ENCODE data around the gene RIMS4. TPM values are rescaled to one million over a fixed set of nuclear protein-coding genes. Genes with fewer than 3 reads are reported as not detected.

The RIMS4 gene
- total and polyA plus RNA-seq, 2 of the 8 experiments (the other 6 are each of a cell fraction or from before 2014, with no cell fraction given) = 13.3 to 44.2 TPM

DNA sequence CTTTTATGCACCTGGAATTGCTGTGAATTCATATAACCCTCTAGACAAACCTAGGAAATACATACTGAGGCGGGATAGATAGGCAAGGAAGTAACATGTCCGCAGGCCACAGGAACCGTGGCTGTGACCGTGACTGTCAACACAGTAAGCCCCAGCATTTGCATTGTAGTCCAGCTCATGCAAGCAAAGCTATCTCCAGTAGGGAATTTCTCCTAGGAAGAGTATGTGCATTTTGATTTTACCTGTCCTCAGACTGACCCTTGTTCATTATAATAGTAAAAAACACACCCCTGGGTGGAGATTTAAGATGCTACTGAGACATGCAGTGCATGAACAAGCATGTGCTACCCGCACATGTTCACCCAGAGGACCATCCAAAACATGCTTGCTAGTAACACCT lies 30.5 kb upstream of the RIMS4 start:
- no peak overlapping the region for H3K9ac ChIP-seq (replicated peaks in 1 of 4; ENCODE audit: extremely low read depth in 1 of 4, low read depth in 3 of 4, low read length in 3 of 4)
- H3K23ac ChIP-seq (ENCODE audit: insufficient read length) = no peak overlapping the region
- H3K4ac ChIP-seq (replicated peaks; ENCODE audit: insufficient read length, low read depth, low read length) = no peak overlapping the region
- H3K79me1 ChIP-seq (ENCODE audit: low read depth, low read length) = no peaks in the 10 kb centered on the region
- no peak overlapping the region for H4K91ac ChIP-seq (replicated peaks; ENCODE audit: insufficient read length, low read length)
- H2BK15ac ChIP-seq (ENCODE audit: low read length) = no peak overlapping the region
- H3K36me3 ChIP-seq (ENCODE audit: control insufficient read depth in 2 of 4, insufficient read depth in 4 of 4, low read length in 3 of 4) = no peaks in the 10 kb centered on the region
- H3K56ac ChIP-seq (replicated peaks; ENCODE audit: insufficient read length, low read depth, low read length) = no peak overlapping the region
- ChIA-PET CTCF (ENCODE audit: partially characterized antibody) (interaction anchor here (0.7 to 1.4 kb wide), 5 partner anchors 9 to 157 kb away, joined by 3 to 4 read pairs (median 3); no protein-coding TSS in a partner anchor), POLR2A (ENCODE audit: partially characterized antibody) (interaction anchor here (1.1 kb wide), 1 partner anchor 80 kb away, joined by 3 read pairs; no protein-coding TSS in a partner anchor)
- H3K9me3 ChIP-seq (ENCODE audit: insufficient read depth in 2 of 2, low read depth in 1 of 2, low read length in 1 of 2) = no peaks in the 10 kb centered on the region; a peak in 1 of 4 replicates
- no peak overlapping the region for H3K18ac ChIP-seq (ENCODE audit: extremely low read depth, low read length)
- H4K20me1 ChIP-seq (replicated peaks in 1 of 2; ENCODE audit: control insufficient read depth in 1 of 2, insufficient read depth in 2 of 2, low read length in 2 of 2) = no peaks in the 10 kb centered on the region
- no peak overlapping the region for H4K5ac ChIP-seq (ENCODE audit: insufficient read length, low read depth, low read length)
- H3K14ac ChIP-seq (ENCODE audit: insufficient read length) = no peak overlapping the region
- H4K8ac ChIP-seq (ENCODE audit: extremely low read depth, insufficient read depth, low read length) = no peak overlapping the region
- no peak overlapping the region for H2AFZ ChIP-seq (ENCODE audit: low read length)
- no peak overlapping the region for H3K27ac ChIP-seq (ENCODE audit: low read depth, low read length)
- H3K79me2 ChIP-seq (ENCODE audit: control insufficient read depth in 1 of 2, insufficient read depth in 2 of 2, low read length in 2 of 2) = no peaks in the 10 kb centered on the region
- TF ChIP-seq SP2 (IDR thresholded peaks at IDR 0.05; ENCODE audit: low read length) (no peak), YY1 (IDR thresholded peaks at IDR 0.05; ENCODE audit: low read depth, low read length) (no peak), HDAC6 (IDR thresholded peaks at IDR 0.05; ENCODE audit: low read depth, low read length) (no peak), BCL11A (IDR thresholded peaks at IDR 0.05; ENCODE audit: low read depth in 2 of 2, low read length in 2 of 2) (no peak), SIN3A (conservative IDR thresholded peaks at IDR 0.05 in 1 of 2, IDR thresholded peaks at IDR 0.05 in 1 of 2; ENCODE audit: low read depth in 1 of 2, low read length in 2 of 2) (no peak), RXRA (IDR thresholded peaks at IDR 0.05; ENCODE audit: insufficient read depth, low read depth, low read length) (no peak), CREB1 (IDR thresholded peaks at IDR 0.05) (no peak), TAF1 (IDR thresholded peaks at IDR 0.05; ENCODE audit: low read depth, low read length) (no peak), SRF (IDR thresholded peaks at IDR 0.05; ENCODE audit: low read depth, low read length) (no peak)
- FAIRE-seq (no peak), DNase-seq (ENCODE audit: low read depth in 1 of 2, low spot score in 2 of 2) (no peak)
- peaks cover 0 to 3% (median 2%) of the 10 kb centered on the region in 4 experiments; a peak in 3 of 7 replicates for H3K4me1 ChIP-seq (replicated peaks in 1 of 4; ENCODE audit: control insufficient read depth in 3 of 4, insufficient read depth in 4 of 4, low read length in 3 of 4)
- H2BK120ac ChIP-seq (replicated peaks; ENCODE audit: low read depth, low read length) = no peak overlapping the region
- no peak overlapping the region for H3K4me3 ChIP-seq (ENCODE audit: extremely low read depth in 1 of 4, insufficient read depth in 2 of 4, low read depth in 3 of 4, low read length in 4 of 4)
- H2BK5ac ChIP-seq (ENCODE audit: low read depth, low read length) = no peak overlapping the region
- no peaks in the 10 kb centered on the region; a peak in 1 of 7 replicates for H3K27me3 ChIP-seq (replicated peaks in 1 of 4; ENCODE audit: control insufficient read depth in 3 of 4, extremely low read depth in 1 of 4, insufficient read depth in 3 of 4, low read length in 3 of 4)
- WGBS, 2 experiments (ENCODE audit: extremely low coverage in 1 of 2, insufficient coverage in 1 of 2, insufficient read length in 1 of 2, insufficient replicate concordance in 2 of 2, low coverage in 1 of 2, low lambda C conversion rate in 2 of 2, missing lambda C conversion rate in 1 of 2) = 91% methylated on average over 5 of the region's 5 CpGs; no CpG with 5 or more reads in 1 of the 2 experiments
- no peak overlapping the region for H2BK12ac ChIP-seq (ENCODE audit: low read depth, low read length)
- H3K4me2 ChIP-seq (ENCODE audit: insufficient read depth in 1 of 2, low read depth in 2 of 2, low read length in 2 of 2) = no peak overlapping the region
- H2AK5ac ChIP-seq (ENCODE audit: low read depth, low read length) = no peak overlapping the region
- H2BK20ac ChIP-seq (ENCODE audit: low read length) = no peak overlapping the region
- no peaks in the 10 kb centered on the region; the same call in 1 of the 2 replicates for H3K23me2 ChIP-seq (ENCODE audit: low read depth, low read length)

All from H1 (cell line).